Measurements from ENCODE around the gene SFT2D1. TPM values are rescaled to one million over a fixed set of nuclear protein-coding genes. Genes with fewer than 3 reads are reported as not detected.

The SFT2D1 gene
- total and polyA plus RNA-seq, 9 of the 15 experiments (the other 6 are each of a cell fraction or from before 2014, with no cell fraction given): 54.4 to 140 (median 74.6) TPM

- H3K9me1 ChIP-seq (ENCODE audit: control insufficient read depth, insufficient read depth, low read length): no peaks in the 10 kb centered on the region
- H3K79me2 ChIP-seq (ENCODE audit: control insufficient read depth, insufficient read depth, low read length): no peaks in the 10 kb centered on the region
- no peaks in the 10 kb centered on the region for H3K9me3 ChIP-seq (replicated peaks; ENCODE audit: control insufficient read depth, insufficient read depth, low read depth, low read length)
- BruUV-seq (replicated peaks): no TSS peak
- H4K20me1 ChIP-seq (replicated peaks; ENCODE audit: control insufficient read depth, insufficient read depth, low read length): 0 out of 2 replicates have a peak, but pooled peaks cover 6% of the 10 kb centered on the region
- H3K36me3 ChIP-seq (ENCODE audit: control insufficient read depth, insufficient read depth, low read length): no peaks in the 10 kb centered on the region
- no peak overlapping the region for H2AFZ ChIP-seq (ENCODE audit: low read depth, low read length)
- H3K27me3 ChIP-seq (ENCODE audit: control insufficient read depth in 2 of 2, insufficient read depth in 2 of 2, low read length in 2 of 2): peaks cover 27 to 61% of the 10 kb centered on the region in 2 experiments
- H3K4me1 ChIP-seq (replicated peaks in 1 of 2; ENCODE audit: control insufficient read depth in 2 of 2, insufficient read depth in 2 of 2, low read length in 2 of 2): peaks cover 0 to 6% of the 10 kb centered on the region in 2 experiments; a peak in 1 of 5 replicates
- CTCF ChIA-PET (ENCODE audit: low intra/inter-chr PET ratio): no interaction called here
- no peak overlapping the region for H3K4me2 ChIP-seq (ENCODE audit: insufficient read depth, low read length)
- H3K4me3 ChIP-seq: no peak overlapping the region
- H3K9ac ChIP-seq (ENCODE audit: insufficient read depth in 1 of 2, low read depth in 2 of 2, low read length in 2 of 2): no peak overlapping the region
- intact Hi-C loops (cut with micrococcal nuclease): loop anchor here (5.0 to 10.0 kb wide), 3 partner anchors 384 to 504 kb away; no protein-coding TSS in a partner anchor
- in situ Hi-C loops (cut with MboI): loop anchor here (5.0 kb wide), 1 partner anchor 116 kb away; no protein-coding TSS in a partner anchor
- no peak overlapping the region for H3K27ac ChIP-seq (ENCODE audit: extremely low read depth, low read depth, low read length)
- 2% methylated on average over 10 of the region's 10 CpGs for WGBS (ENCODE audit: insufficient coverage, low coverage, missing lambda C conversion rate)
- POLR2A ChIA-PET: no interaction called here
- DNase-seq (ENCODE audit: extremely low read depth in 1 of 4, low spot score in 3 of 4) (no peak), FAIRE-seq (no peak), ATAC-seq (no peak)
- TF ChIP-seq ZFP36 (IDR thresholded peaks at IDR 0.05; ENCODE audit: low read depth, low read length, partially characterized antibody): no peak
- no peak for TF ChIP-seq ELK3 (CRISPR knock-in tag; IDR thresholded peaks at IDR 0.05)
- no peak for TF ChIP-seq MTA3 (IDR thresholded peaks at IDR 0.05; ENCODE audit: borderline replicate concordance)
- TF ChIP-seq CHD7 (IDR thresholded peaks at IDR 0.05; ENCODE audit: low read depth, low read length): no peak
- TF ChIP-seq ZNF431 (CRISPR knock-in tag; IDR thresholded peaks at IDR 0.05): no peak
- TF ChIP-seq PML (IDR thresholded peaks at IDR 0.05; ENCODE audit: low read length): no peak
- TF ChIP-seq SMARCE1 (IDR thresholded peaks at IDR 0.05): no peak
- TF ChIP-seq CBFA2T3 (IDR thresholded peaks at IDR 0.05): no peak
- no peak for TF ChIP-seq HDAC8 (tag; IDR thresholded peaks at IDR 0.05)
- no peak for TF ChIP-seq RBBP5 (IDR thresholded peaks at IDR 0.05; ENCODE audit: borderline replicate concordance, insufficient read depth, low read length, poor library complexity, severe bottlenecking)
Measured at GRCh38 chr6:166270706-166271375, 71.5 kb downstream of the SFT2D1 start.
